ENCODE measurements around the gene C1QL2. TPM values are rescaled to one million over a fixed set of nuclear protein-coding genes. Genes with fewer than 3 reads are reported as not detected.

Gene C1QL2
- polyA plus RNA-seq, 1 donor from 2014 or later = not detected

GRCh38 chr2:119195887-119196286, 37.3 kb upstream of the C1QL2 start:
- no peaks in the 10 kb centered on the region for H3K79me2 ChIP-seq (replicated peaks; ENCODE audit: insufficient read depth, low read length)
- H3K27ac ChIP-seq (ENCODE audit: low read length) = no peak overlapping the region
- H3K4me2 ChIP-seq (ENCODE audit: low read length) = no peak overlapping the region
- no peaks in the 10 kb centered on the region for H3K36me3 ChIP-seq (ENCODE audit: insufficient read depth, low read length)
- no peaks in the 10 kb centered on the region for H3K9me2 ChIP-seq (ENCODE audit: insufficient read depth, low read length)
- H2AFZ ChIP-seq (ENCODE audit: low read depth, low read length) = no peak overlapping the region
- H3K27me3 ChIP-seq (ENCODE audit: insufficient read depth, low read depth, low read length) = no peaks in the 10 kb centered on the region
- H3F3A ChIP-seq (ENCODE audit: insufficient read depth, low read length, poor library complexity, severe bottlenecking) = no peaks in the 10 kb centered on the region
- TF ChIP-seq POLR2AphosphoS5 (IDR thresholded peaks at IDR 0.05) = no peak
- no peak for TF ChIP-seq RAD21 (conservative IDR thresholded peaks at IDR 0.05)
- TF ChIP-seq EZH2 (IDR thresholded peaks at IDR 0.05; ENCODE audit: borderline replicate concordance, insufficient read depth, low read length, poor library complexity, severe bottlenecking) = no peak
- no peak for TF ChIP-seq SMC3 (conservative IDR thresholded peaks at IDR 0.05; ENCODE audit: poor library complexity)
- no peak for TF ChIP-seq REST (IDR thresholded peaks at IDR 0.05; ENCODE audit: borderline replicate concordance)
- TF ChIP-seq MXI1 (conservative IDR thresholded peaks at IDR 0.05; ENCODE audit: poor library complexity, severe bottlenecking) = no peak
- TF ChIP-seq EP300 (conservative IDR thresholded peaks at IDR 0.05; ENCODE audit: poor library complexity, severe bottlenecking) = no peak
- TF ChIP-seq TAF1 (IDR thresholded peaks at IDR 0.05; ENCODE audit: low read depth) = no peak
- TF ChIP-seq CTCF (IDR thresholded peaks at IDR 0.05; ENCODE audit: poor library complexity, severe bottlenecking) = no peak
- H4K20me1 ChIP-seq (ENCODE audit: insufficient read depth) = no peaks in the 10 kb centered on the region
- H3K9me3 ChIP-seq (ENCODE audit: low read length) = no peaks in the 10 kb centered on the region
- H3K4me3 ChIP-seq (ENCODE audit: low read length) = no peak overlapping the region
- no peak overlapping the region for H3K9ac ChIP-seq (ENCODE audit: low read length)

- no peak overlapping the region for H3K4me3 ChIP-seq (ENCODE audit: low read length)
- H3K9me2 ChIP-seq (ENCODE audit: insufficient read depth, low read length) = no peaks in the 10 kb centered on the region
- no peak overlapping the region for H3K4me2 ChIP-seq (ENCODE audit: low read length)
- no peaks in the 10 kb centered on the region for H4K20me1 ChIP-seq (ENCODE audit: insufficient read depth)
- H3K9me3 ChIP-seq (ENCODE audit: low read length) = no peaks in the 10 kb centered on the region
- no peaks in the 10 kb centered on the region for H3K36me3 ChIP-seq (ENCODE audit: insufficient read depth, low read length)
- no peaks in the 10 kb centered on the region for H3F3A ChIP-seq (ENCODE audit: insufficient read depth, low read length, poor library complexity, severe bottlenecking)
- H3K9ac ChIP-seq (ENCODE audit: low read length) = no peak overlapping the region
- H3K27me3 ChIP-seq (ENCODE audit: insufficient read depth, low read depth, low read length) = no peaks in the 10 kb centered on the region
- H2AFZ ChIP-seq (ENCODE audit: low read depth, low read length) = no peak overlapping the region
- no peaks in the 10 kb centered on the region for H3K79me2 ChIP-seq (replicated peaks; ENCODE audit: insufficient read depth, low read length)
- H3K27ac ChIP-seq (ENCODE audit: low read length) = no peak overlapping the region
- TF ChIP-seq EZH2 (IDR thresholded peaks at IDR 0.05; ENCODE audit: borderline replicate concordance, insufficient read depth, low read length, poor library complexity, severe bottlenecking) = no peak
- TF ChIP-seq EP300 (conservative IDR thresholded peaks at IDR 0.05; ENCODE audit: poor library complexity, severe bottlenecking) = no peak
- TF ChIP-seq REST (IDR thresholded peaks at IDR 0.05; ENCODE audit: borderline replicate concordance) = no peak
- no peak for TF ChIP-seq CTCF (IDR thresholded peaks at IDR 0.05; ENCODE audit: poor library complexity, severe bottlenecking)
- TF ChIP-seq SMC3 (conservative IDR thresholded peaks at IDR 0.05; ENCODE audit: poor library complexity) = no peak
- no peak for TF ChIP-seq RAD21 (conservative IDR thresholded peaks at IDR 0.05)
- no peak for TF ChIP-seq MXI1 (conservative IDR thresholded peaks at IDR 0.05; ENCODE audit: poor library complexity, severe bottlenecking)
- TF ChIP-seq POLR2AphosphoS5 (IDR thresholded peaks at IDR 0.05) = no peak
- TF ChIP-seq TAF1 (IDR thresholded peaks at IDR 0.05; ENCODE audit: low read depth) = no peak
Observed at GRCh38 chr2:119195001-119195400, 36.5 kb upstream of the C1QL2 start.
